ENCODE data around the gene NOL9.

The NOL9 gene

DNA sequence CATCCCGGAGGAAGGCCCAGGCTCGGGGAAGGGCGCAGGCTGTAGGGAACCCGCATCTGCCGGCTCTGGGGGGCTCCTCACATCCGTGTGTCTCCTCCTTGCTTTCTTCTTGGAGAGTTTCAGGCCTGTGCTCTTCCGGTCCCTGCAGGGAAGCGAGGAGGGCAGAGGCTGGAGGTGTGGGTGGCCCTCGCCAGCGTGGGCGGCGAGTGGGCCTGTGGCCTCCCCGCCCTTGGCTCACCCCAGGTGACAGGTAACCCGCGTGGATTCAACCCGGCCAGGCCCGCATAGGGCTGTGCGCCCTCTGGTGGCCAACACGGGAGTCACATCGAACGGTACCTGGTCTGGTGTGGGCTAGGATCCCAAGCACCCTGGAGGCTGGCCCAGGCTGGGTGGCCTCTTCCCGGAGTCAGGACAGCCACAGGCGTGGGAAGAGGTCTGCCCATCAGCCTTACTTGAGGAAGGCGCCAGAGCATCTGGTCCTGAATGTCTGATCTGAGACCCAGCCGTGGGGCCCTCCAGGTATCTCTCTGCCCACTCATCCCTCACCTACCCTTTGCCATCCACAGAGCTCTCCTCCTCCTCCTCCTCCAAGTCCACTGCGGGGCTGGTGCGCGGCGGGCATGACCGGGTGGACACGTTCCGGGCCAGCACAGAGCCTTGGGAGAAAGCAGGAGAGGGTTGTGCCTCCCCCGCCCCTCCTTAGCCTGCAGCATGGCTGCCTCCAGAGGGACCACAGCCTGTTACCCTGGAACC, 78.8 kb downstream of the NOL9 start:
- Mint-ChIP-seq H3K4me1 (peaks cover 8% of the 10 kb centered on the region), H3K4me3 (no peak overlapping the region), H3K27me3 (ENCODE audit: low read depth) (no peaks in the 10 kb centered on the region), H3K36me3 (ENCODE audit: low read depth) (peaks cover 7% of the 10 kb centered on the region), H3K27ac (no peak overlapping the region), H3K9me3 (no peaks in the 10 kb centered on the region)
- TF ChIP-seq, protein P1, sequence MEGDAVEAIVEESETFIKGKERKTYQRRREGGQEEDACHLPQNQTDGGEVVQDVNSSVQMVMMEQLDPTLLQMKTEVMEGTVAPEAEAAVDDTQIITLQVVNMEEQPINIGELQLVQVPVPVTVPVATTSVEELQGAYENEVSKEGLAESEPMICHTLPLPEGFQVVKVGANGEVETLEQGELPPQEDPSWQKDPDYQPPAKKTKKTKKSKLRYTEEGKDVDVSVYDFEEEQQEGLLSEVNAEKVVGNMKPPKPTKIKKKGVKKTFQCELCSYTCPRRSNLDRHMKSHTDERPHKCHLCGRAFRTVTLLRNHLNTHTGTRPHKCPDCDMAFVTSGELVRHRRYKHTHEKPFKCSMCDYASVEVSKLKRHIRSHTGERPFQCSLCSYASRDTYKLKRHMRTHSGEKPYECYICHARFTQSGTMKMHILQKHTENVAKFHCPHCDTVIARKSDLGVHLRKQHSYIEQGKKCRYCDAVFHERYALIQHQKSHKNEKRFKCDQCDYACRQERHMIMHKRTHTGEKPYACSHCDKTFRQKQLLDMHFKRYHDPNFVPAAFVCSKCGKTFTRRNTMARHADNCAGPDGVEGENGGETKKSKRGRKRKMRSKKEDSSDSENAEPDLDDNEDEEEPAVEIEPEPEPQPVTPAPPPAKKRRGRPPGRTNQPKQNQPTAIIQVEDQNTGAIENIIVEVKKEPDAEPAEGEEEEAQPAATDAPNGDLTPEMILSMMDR (IDR thresholded peaks at IDR 0.05; ENCODE audit: unreplicated experiment in 3 of 3) = peak; percentile 91 to 94 (median 93)

DNA sequence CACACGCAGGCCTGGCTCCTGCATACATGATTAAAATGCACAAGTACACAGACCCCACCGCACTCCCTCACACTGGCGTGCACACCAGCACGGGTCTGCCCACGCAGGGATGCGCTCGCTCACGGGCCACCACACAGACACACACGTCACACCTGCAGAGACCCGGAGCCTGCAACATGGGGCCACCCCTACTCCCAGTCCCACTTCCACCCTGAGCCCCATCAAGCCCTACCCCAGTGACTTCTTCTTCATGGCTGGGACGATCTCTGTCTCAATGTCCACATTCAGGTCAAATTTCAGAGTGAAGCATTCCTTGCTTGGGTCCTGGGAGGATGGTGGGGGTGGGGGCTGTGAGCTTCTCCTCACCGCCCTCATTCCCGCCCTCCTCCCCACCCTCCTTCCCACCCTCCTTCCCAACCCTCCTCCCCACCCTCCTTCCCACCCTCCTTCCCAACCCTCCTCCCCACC, 79.5 kb downstream of the NOL9 start:
- H3K9me3 Mint-ChIP-seq = no peaks in the 10 kb centered on the region
- no peak overlapping the region for H3K4me3 Mint-ChIP-seq
- peak overlapping the region in 1 of 3 experiments; percentile 40 for H3K27ac Mint-ChIP-seq
- no peaks in the 10 kb centered on the region for H3K27me3 Mint-ChIP-seq (ENCODE audit: low read depth)
- peaks cover 7% of the 10 kb centered on the region for H3K36me3 Mint-ChIP-seq (ENCODE audit: low read depth)
- TF ChIP-seq, protein P1 (IDR thresholded peaks at IDR 0.05; ENCODE audit: unreplicated experiment in 3 of 3) = no peak
- H3K4me1 Mint-ChIP-seq = peaks cover 8% of the 10 kb centered on the region

DNA sequence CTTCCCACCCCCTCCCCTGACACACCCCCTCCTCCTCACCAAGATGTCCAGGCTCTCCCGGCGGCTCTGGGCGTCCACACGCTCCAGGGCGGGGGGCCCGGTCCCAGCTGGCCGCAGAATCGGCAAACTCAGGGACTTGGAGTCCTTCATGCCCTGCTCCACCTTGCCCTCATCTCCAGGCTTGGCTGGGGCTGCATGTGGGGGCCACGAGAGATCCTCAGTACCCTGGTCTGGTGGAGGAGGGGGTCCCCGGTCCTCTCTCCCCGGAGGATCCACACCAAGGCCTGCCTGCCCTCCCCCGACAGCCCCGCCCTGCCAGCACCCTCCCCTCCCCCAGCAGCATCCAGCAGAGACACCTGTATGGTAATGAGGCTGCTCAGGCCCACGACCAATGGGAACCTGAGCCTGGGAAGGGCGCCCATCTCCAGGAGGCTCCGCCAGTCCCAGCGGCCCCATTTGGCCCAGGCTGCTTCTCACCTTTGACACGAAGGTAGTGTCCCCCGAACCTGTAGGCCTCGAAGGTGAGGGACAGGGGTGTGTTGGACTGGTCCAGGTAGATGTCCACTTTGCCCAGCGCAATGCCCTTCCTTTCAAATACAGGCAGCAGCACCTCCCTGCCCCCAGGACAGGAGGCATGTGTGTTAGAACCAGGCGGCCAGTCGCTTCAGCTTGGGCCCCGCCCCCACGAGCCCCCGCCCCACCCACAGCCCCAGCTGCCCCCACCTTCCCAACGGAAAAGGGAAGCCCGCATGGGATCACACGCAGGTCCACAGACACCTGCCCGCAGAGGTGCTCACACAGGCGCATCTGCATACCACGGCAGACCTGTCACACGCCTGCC, 80.1 kb downstream of the NOL9 start:
- no peak overlapping the region for H3K4me3 Mint-ChIP-seq
- TF ChIP-seq, protein P1 (IDR thresholded peaks at IDR 0.05; ENCODE audit: unreplicated experiment in 3 of 3) = no peak
- H3K36me3 Mint-ChIP-seq (ENCODE audit: low read depth) = peaks cover 9% of the 10 kb centered on the region
- peak overlapping the region in 1 of 3 experiments; percentile 40 for H3K27ac Mint-ChIP-seq
- H3K4me1 Mint-ChIP-seq = peaks cover 8% of the 10 kb centered on the region
- H3K27me3 Mint-ChIP-seq (ENCODE audit: low read depth) = no peaks in the 10 kb centered on the region
- H3K9me3 Mint-ChIP-seq = no peaks in the 10 kb centered on the region

DNA sequence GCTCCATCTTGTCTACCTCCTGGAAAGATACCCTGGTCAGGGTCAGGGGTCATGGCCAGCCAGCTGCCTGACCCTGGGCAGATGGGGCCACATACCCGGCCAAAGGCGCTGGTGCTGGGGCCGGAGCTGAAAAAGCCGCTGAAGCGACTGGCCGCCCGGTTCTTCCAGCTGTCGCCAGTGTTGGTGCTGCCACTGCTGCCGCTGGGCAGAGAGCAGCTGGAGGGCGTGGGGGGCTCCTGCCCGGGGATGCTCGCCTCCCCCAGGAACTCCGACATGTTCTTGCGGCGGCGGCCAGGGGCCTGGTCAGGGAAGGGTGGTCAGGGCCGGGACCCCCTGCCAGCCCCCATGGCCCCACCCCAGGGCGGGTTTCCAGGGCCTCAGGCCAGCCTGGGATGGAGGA, 81.2 kb downstream of the NOL9 start:
- H3K9me3 Mint-ChIP-seq = no peaks in the 10 kb centered on the region
- H3K4me3 Mint-ChIP-seq = no peak overlapping the region
- peaks cover 8% of the 10 kb centered on the region for H3K4me1 Mint-ChIP-seq
- no peaks in the 10 kb centered on the region for H3K27me3 Mint-ChIP-seq (ENCODE audit: low read depth)
- peaks cover 15% of the 10 kb centered on the region for H3K36me3 Mint-ChIP-seq (ENCODE audit: low read depth)
- no peak overlapping the region for H3K27ac Mint-ChIP-seq
- TF ChIP-seq, protein P1 (IDR thresholded peaks at IDR 0.05; ENCODE audit: unreplicated experiment in 3 of 3) = no peak

DNA sequence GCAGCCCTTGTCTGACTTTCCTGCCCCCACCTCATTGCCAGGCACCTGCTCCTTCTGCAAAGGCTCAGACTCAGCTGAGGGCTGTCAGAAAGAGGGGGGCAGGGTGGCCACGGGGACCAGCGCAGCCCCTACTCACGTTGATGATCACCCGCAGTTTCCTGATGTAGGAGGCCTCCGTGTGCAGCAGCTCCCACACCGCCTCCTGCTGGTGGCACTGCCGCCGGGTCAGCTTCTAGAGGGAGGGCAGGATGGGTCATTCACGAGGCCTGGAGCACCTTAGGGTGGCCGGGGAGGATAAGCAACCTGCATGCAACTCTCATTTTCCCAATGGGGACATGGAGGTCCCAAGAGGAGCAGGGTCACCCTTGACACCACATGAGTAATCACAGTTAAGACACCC, 81.9 kb downstream of the NOL9 start:
- Mint-ChIP-seq H3K9me3 (no peaks in the 10 kb centered on the region), H3K27ac (no peak overlapping the region), H3K36me3 (ENCODE audit: low read depth) (peaks cover 15% of the 10 kb centered on the region), H3K4me1 (peaks cover 7% of the 10 kb centered on the region), H3K27me3 (ENCODE audit: low read depth) (no peaks in the 10 kb centered on the region), H3K4me3 (no peak overlapping the region)
- TF ChIP-seq, protein P1 (IDR thresholded peaks at IDR 0.05; ENCODE audit: unreplicated experiment in 3 of 3) = no peak

Measured in nephron (organoid).